Body of pancreas (tissue), 4 donors: Measurements from ENCODE around the gene CFAP52. TPM values are rescaled to one million over a fixed set of nuclear protein-coding genes. Genes with fewer than 3 reads are reported as not detected.
"Not testable (repeated sequence)": the region's sequence is repeated elsewhere in the genome, so short reads cannot be mapped to it uniquely, and the experiment has no call there.

Experiments used
- ATAC-seq: fragments of 150-250 bp; one replicate; pipeline ENCODE4 v1.9.1; 2016
- DNase-seq, 4 donors: peaks; one replicate each; pipeline ENCODE4 v3.0.0-alpha.2; 2019
- H3K27ac ChIP-seq, 4 donors: fragments of 200-600 bp; sonication (generic); 1 replicate in 3 of 4; 2 replicates in 1 of 4; pipeline versions ENCODE4 v1.5.1 to v1.6.1; 2016 to 2019; ENCODE audit warnings: mild to moderate bottlenecking in 1 of 4, mixed read lengths in 1 of 4, moderate library complexity in 1 of 4
- H3K27me3 ChIP-seq, 2 donors: fragments of 200-600 bp; sonication (generic); one replicate each; pipeline ENCODE4 v1.6.0; 2016; ENCODE audit warnings: mild to moderate bottlenecking in 1 of 2
- H3K36me3 ChIP-seq, 2 donors: fragments of 200-600 bp; sonication (generic); replicated peaks in 1 of 2; 2 replicates each; pipeline ENCODE4 v1.5.1; 2016; ENCODE audit warnings: low read depth in 2 of 2; ENCODE audit not compliant: insufficient read depth in 1 of 2
- H3K4me1 ChIP-seq: fragments of 200-600 bp; sonication (generic); one replicate; pipeline ENCODE4 v1.6.0; 2016
- H3K4me3 ChIP-seq, 2 donors: fragments of 200-600 bp; sonication (generic); 1 replicate in 1 of 2; 2 replicates in 1 of 2; pipeline ENCODE4 v1.5.1; 2016 to 2019
- H3K9me3 ChIP-seq, 3 donors: fragments of 200-600 bp; sonication (generic); 1 replicate in 2 of 3; 2 replicates in 1 of 3; pipeline ENCODE4 v1.5.1; 2016
- CTCF ChIP-seq, 7 experiments: fragments of 450-650 bp in 4 of 7; fragments of 200-600 bp in 3 of 7; sonication (generic) in 3 of 7; IDR thresholded peaks; one replicate each; pipeline ENCODE4 v1.5.1; 2016 to 2019; ENCODE audit warnings: antibody characterized with exemption in 7 of 7
- POLR2A ChIP-seq, 3 donors: fragments of 450-650 bp; IDR thresholded peaks; one replicate each; pipeline ENCODE4 v1.6.1; 2016; ENCODE audit warnings: antibody characterized with exemption in 3 of 3, mild to moderate bottlenecking in 2 of 3
- WGBS, 2 donors: methylation state at CpG; one replicate each; pipeline ENCODE4 v1.1.5; 2017; 5-methylcytosine and 5-hydroxymethylcytosine counted together
- intact Hi-C: fragments of 100-400 bp; cut with DNase I; formaldehyde crosslinking; loops from one replicate; pipeline ENCODE4 v1.15.1; 2023
- total RNA-seq, 2 donors: library from RNA; depleted of rRNA; stranded (reverse); fragments of >200 nt; gene quantifications; one replicate each; pipeline ENCODE4 v1.1.0, GENCODE V29; 2016

CFAP52 gene
- total RNA-seq, 2 donors from 2014 or later, result not detected

DNA sequence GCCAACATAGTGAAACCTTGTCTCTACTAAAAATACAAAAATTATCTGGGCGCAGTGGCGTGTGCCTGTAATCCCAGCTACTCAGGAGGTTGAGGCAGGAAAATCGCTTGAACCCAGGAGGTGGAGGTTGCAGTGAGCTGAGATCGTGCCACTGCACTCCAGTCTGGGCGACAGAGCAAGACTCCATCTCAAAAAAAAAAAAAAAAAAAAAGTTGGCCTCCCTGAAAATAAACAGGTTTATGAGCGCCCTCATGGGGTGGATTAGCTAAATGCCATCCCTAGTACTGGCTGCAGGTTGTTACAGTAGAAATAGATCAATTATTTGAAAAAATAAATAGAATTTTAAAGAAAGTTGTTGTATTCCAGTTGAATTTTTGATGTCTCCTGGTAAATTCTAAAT lies 21.7 kb upstream of the CFAP52 start:
- H3K4me3 ChIP-seq, intact Hi-C loops, ATAC-seq, H3K27me3 ChIP-seq, H3K27ac ChIP-seq, H3K9me3 ChIP-seq, H3K36me3 ChIP-seq, H3K4me1 ChIP-seq: not testable (repeated sequence)
- peak in 6 of 7 experiments; percentile 13 to 52 (median 31) for TF ChIP-seq CTCF (IDR thresholded peaks at IDR 0.05)
- peak; percentile 35 to 57 (median 52) for DNase-seq
- WGBS, 2 donors, result 63 to 72% methylated on average over 6 of the region's 6 CpGs

DNA sequence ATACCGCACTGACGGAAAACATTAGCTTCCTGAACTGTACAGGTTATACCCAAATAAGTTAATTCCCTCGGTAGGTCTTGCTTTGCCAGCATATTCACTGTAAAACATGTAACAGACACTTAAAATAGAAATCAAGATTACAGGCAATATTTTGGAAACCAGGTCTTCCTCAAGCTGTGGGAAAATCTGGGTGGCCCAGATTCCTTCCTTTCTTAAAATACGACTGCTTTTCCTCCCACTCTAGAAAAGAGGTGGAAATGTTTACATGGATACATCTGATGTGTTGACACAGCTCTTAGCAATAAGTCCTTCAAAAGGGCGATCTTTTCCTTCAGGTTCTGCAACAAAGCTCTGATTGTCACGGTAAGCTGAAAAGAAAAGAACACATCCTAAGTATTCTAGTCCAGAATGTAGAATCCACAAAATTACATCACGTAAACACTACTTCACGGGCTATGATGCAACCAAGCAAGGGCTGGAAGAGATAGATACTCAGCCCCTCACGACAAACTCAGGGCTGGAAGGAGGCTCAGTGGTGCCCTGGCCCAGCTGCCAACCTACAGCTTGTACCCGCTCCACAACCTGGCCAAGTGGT lies 19.2 kb upstream of the CFAP52 start:
- H3K27ac ChIP-seq, result no peak overlapping the region
- ATAC-seq (no peak), DNase-seq (no peak)
- H3K27me3 ChIP-seq, result no peaks in the 10 kb centered on the region
- H3K9me3 ChIP-seq, result no peaks in the 10 kb centered on the region
- TF ChIP-seq POLR2A (IDR thresholded peaks at IDR 0.05) (no peak), CTCF (IDR thresholded peaks at IDR 0.05) (no peak)
- 79 to 81% methylated on average over 9 to 10 of the region's 10 CpGs for WGBS, 2 donors
- H3K4me3 ChIP-seq, result no peak overlapping the region
- no peaks in the 10 kb centered on the region for H3K4me1 ChIP-seq
- H3K36me3 ChIP-seq, result no peaks in the 10 kb centered on the region
- intact Hi-C loops, result no loop called here

GRCh38 chr17:9557857-9558256 lies 18.6 kb upstream of the CFAP52 start:
- 81 to 84% methylated on average over 9 of the region's 9 CpGs for WGBS, 2 donors
- no peak overlapping the region for H3K4me3 ChIP-seq
- DNase-seq, result no peak

GRCh38 chr17:9564104-9564503 lies 12.3 kb upstream of the CFAP52 start:
- Histone ChIP-seq H3K4me1 (no peaks in the 10 kb centered on the region), H3K27me3 (no peaks in the 10 kb centered on the region), H3K27ac (no peak overlapping the region), H3K36me3 (peaks cover 0 to 7% of the 10 kb centered on the region in 2 donors), H3K4me3 (no peak overlapping the region), H3K9me3 (no peaks in the 10 kb centered on the region)
- intact Hi-C loops, result no loop called here
- DNase-seq (no peak), ATAC-seq (no peak)
- TF ChIP-seq CTCF (IDR thresholded peaks at IDR 0.05), result no peak

More at GRCh38 chr17:9557857-9558256, 18.6 kb upstream of the CFAP52 start:
- intact Hi-C loops, result no loop called here
- Histone ChIP-seq H3K27ac (no peak overlapping the region), H3K4me1 (no peaks in the 10 kb centered on the region), H3K27me3 (no peaks in the 10 kb centered on the region), H3K9me3 (no peaks in the 10 kb centered on the region), H3K36me3 (no peaks in the 10 kb centered on the region)
- TF ChIP-seq CTCF (IDR thresholded peaks at IDR 0.05) (no peak), POLR2A (IDR thresholded peaks at IDR 0.05) (no peak)
- no peak for ATAC-seq

DNA sequence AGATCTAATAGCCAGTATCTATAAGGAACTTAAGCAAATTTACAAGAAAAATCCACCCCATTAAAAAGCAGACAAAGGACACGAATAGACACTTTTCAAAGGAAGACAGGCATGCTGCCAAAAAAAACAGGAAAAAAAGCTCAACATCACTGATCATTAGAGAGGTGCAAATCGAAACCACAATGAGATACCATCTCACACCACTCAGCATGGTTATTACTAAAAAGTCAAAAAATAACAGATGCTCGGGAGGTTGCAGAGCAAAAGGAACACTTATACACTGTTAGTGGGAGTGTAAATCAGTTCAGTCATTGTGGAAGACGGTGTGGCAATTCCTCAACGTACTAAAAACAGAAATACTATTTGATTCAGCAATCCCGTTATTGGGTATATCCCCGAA lies 10.4 kb upstream of the CFAP52 start:
- Histone ChIP-seq H3K4me3 (no peak overlapping the region), H3K4me1 (no peaks in the 10 kb centered on the region), H3K36me3 (peaks cover 0 to 9% of the 10 kb centered on the region in 2 donors), H3K27me3 (no peaks in the 10 kb centered on the region), H3K27ac (no peak overlapping the region), H3K9me3 (no peaks in the 10 kb centered on the region)
- TF ChIP-seq POLR2A (IDR thresholded peaks at IDR 0.05) (no peak), CTCF (IDR thresholded peaks at IDR 0.05) (no peak)
- no peak for ATAC-seq
- no peak for DNase-seq
- WGBS, 2 donors, result 58 to 75% methylated on average over 7 of the region's 7 CpGs
- intact Hi-C loops, result no loop called here

GRCh38 chr17:9566739-9567138 lies 9.7 kb upstream of the CFAP52 start:
- H3K27ac ChIP-seq, H3K9me3 ChIP-seq, H3K36me3 ChIP-seq, H3K4me1 ChIP-seq, H3K27me3 ChIP-seq, H3K4me3 ChIP-seq, DNase-seq, intact Hi-C loops, ATAC-seq: not testable (repeated sequence)
- WGBS, 2 donors, result 86 to 90% methylated on average over 5 of the region's 5 CpGs
